HepG2 (cell line): Measurements from ENCODE around the gene TMIGD2.

Source experiments
- EZH2 ChIP-seq: conservative IDR thresholded peaks from 2 replicates; pipeline ENCODE4 v1.6.1; 2012; ENCODE audit warnings: mild to moderate bottlenecking, low read depth, low read length, moderate library complexity
- NFYB ChIP-seq: sonication (generic); formaldehyde crosslinking; IDR thresholded peaks from 2 replicates; pipeline ENCODE4 v1.4.0; 2020; ENCODE audit warnings: missing genetic modification reagents
- RBM39 ChIP-seq: fragments of 200-400 bp; formaldehyde crosslinking; IDR thresholded peaks from one replicate; pipeline ENCODE4 v1.6.1; 2018; ENCODE audit warnings: antibody characterized with exemption, mild to moderate bottlenecking, low read depth, low read length; ENCODE audit not compliant: poor library complexity, severe bottlenecking
- ZBTB1 ChIP-seq: sonication (generic); formaldehyde crosslinking; IDR thresholded peaks from 2 replicates; pipeline ENCODE4 v1.4.0; 2020; ENCODE audit warnings: missing genetic modification reagents, borderline replicate concordance
- ZBTB39 ChIP-seq: sonication (generic); formaldehyde crosslinking; IDR thresholded peaks from 2 replicates; pipeline ENCODE4 v1.5.0; 2020; ENCODE audit warnings: missing genetic modification reagents
- ZC3H4 ChIP-seq: sonication (generic); formaldehyde crosslinking; IDR thresholded peaks from 2 replicates; pipeline ENCODE4 v1.4.0; 2020; ENCODE audit warnings: missing genetic modification reagents, borderline replicate concordance
- ZSCAN21 ChIP-seq: sonication (generic); formaldehyde crosslinking; IDR thresholded peaks from 2 replicates; pipeline ENCODE4 v1.8.0; 2022; ENCODE audit warnings: mild to moderate bottlenecking, missing genetic modification reagents, moderate library complexity, borderline replicate concordance

- no peak for TF ChIP-seq EZH2
- TF ChIP-seq NFYB (CRISPR knock-in tag) = no peak
- no peak for TF ChIP-seq RBM39
- TF ChIP-seq ZSCAN21 (CRISPR knock-in tag) = no peak
- TF ChIP-seq ZC3H4 (CRISPR knock-in tag) = no peak
- TF ChIP-seq ZBTB39 (CRISPR knock-in tag) = no peak
- no peak for TF ChIP-seq ZBTB1
Measured at GRCh38 chr19:4338441-4339355, 36.5 kb upstream of the TMIGD2 start, which contains the start of gene STAP2.
